ENCODE measurements around the gene ULK4.
A peak's percentile ranks its signal among the peaks of the same experiment; 100 is the strongest.
"Not testable (repeated sequence)": the region's sequence is repeated elsewhere in the genome, so short reads cannot be mapped to it uniquely, and the experiment has no call there.

Gene ULK4

DNA sequence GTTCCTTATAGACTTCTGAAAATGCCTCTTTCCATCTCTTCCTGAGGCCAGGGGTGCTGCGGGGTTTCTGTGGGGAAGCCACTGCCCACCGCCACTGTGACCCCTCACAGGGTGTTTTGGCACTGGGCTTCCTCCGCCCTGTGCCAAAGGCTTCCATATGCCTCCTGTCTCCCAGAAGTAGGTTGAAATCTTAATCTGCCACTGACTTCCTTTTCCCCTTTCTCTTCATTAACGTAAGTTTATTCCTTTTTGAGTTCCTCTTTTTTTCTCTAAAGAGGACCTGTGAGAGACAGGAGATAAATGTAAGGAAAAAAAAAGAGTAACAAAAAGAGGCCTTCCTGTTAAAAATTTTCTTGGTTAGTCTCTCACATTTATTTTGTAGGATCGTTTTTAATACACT, 542.1 kb downstream of the ULK4 start:
- no peak for DNase-seq

DNA sequence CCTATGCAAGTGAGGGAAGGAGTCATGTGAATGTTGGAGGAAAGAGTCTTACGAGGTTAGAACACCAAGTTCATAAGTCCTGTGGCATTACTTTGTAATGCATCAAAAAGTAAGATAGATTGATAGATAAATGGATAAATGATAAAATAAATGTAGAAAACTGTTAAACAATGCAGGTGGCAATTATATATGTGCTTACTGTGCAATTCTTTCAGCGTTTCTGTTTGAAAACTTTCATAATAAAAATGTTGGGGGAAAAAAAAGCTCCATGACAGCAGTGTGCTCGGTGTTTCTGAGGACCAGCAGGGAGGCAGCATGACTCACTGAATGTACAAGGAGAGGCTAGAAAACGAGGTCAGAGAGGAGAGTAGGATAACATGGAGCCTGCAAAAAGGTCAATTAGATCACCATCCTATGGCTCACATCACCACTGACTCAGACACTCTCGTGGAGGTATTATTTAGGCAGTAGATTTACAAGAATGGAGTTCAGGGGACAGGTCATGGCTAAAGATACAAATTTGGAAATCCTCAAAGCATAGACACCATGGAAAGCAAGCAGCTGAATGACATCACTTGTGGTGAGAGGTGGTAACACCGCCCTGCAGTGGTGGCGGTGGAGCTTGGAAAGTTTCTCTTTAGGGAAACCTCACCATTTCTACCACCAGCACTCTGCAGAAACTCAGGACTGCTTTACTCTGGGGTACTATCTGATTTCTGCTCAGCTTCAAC, 542.8 kb downstream of the ULK4 start:
- peak; percentile 73 for DNase-seq

DNA sequence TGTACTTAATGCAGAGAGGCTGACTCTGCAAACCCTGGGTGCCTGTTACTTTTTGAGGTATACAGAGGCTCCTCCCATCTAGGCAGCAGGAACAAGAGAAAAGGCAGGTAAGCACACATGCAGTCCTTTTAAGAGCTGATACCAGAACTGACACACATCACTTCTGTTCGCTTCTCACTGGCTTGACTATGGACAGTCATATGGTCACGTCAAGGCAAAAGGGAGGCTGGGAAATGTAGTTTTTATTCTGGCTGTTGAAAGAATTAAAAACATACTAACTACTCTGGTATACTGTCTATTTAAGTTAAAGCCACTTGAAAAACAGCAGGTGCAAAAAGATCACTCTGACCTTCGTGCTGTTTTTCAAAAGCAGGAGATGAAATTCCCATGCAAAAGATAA, 544.3 kb downstream of the ULK4 start:
- DNase-seq, result no peak

DNA sequence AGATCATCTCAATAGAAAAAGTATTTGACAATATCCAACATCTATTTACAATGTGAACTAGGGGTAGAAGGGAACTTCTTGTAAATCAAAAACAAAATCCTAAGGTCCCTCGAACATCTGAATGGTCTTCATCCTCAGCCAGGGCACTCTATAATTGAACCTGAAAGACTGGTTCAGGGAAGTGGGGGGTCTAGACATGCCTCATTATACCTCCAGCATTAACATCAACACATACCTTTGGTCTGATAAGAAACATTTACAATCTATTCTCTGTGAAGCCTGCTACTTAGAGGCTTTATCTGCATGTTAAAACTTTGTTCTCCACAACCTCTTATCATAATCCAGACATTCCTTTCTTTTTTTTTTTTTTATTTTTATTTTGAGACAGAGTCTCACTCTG, 550.8 kb downstream of the ULK4 start:
- no peak for DNase-seq

DNA sequence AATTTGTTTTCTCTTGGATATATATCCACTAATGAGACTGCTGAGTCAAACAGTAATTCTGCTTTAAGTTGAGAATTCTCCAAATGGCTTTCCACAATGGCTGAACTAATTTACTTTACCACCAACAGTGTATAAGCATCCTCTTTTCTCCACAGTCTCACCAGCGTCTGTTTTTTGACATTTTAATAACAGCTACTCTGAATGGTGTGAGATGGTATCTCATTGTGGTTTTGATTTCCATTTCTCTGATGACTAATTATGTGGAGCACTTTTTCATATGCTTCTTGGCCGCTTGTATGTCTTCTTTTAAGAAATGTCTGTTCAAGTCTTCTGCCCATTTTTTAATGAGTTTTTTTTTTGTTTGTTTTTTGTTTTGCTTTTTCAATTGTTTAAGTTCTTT, 556.4 kb downstream of the ULK4 start:
- peak; percentile 34 for DNase-seq

DNA sequence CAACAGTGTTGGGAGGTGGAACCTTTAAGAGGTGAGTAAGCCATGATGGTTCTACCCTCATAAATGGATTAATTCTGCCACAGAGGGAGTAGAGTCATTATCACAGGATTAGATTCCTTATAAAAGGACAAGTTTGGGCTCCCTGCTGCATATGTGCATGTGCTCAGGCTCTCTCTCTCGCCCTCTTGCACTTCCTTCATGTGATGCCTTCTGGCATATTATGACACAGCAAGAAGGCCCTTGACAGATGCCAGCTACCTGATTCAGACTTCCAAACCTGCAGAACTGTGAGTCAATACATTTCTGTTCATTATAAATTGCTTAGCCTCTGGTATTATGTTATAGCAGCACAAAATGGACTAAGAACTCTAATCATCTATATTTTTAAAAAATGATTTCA, 557.3 kb downstream of the ULK4 start:
- no peak for DNase-seq

DNA sequence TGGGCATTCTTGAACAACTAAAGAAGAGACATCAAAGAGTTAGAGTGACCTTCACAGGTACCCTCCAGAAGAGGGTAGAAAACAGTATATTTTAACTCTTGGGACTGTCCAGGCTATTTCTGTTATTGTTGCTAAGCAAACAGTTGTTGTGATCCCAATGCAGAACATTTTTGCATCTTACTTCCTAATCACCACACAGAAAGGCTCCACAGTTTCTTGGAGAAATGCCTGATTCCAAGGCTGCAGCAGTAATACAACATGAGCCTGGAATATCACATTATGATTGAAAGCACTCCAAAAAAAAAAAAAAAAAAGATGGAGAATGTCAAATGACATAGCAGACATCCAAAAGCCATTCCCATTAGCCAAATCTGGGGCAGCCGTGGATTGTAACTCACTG, 567.0 kb downstream of the ULK4 start:
- DNase-seq, result no peak

DNA sequence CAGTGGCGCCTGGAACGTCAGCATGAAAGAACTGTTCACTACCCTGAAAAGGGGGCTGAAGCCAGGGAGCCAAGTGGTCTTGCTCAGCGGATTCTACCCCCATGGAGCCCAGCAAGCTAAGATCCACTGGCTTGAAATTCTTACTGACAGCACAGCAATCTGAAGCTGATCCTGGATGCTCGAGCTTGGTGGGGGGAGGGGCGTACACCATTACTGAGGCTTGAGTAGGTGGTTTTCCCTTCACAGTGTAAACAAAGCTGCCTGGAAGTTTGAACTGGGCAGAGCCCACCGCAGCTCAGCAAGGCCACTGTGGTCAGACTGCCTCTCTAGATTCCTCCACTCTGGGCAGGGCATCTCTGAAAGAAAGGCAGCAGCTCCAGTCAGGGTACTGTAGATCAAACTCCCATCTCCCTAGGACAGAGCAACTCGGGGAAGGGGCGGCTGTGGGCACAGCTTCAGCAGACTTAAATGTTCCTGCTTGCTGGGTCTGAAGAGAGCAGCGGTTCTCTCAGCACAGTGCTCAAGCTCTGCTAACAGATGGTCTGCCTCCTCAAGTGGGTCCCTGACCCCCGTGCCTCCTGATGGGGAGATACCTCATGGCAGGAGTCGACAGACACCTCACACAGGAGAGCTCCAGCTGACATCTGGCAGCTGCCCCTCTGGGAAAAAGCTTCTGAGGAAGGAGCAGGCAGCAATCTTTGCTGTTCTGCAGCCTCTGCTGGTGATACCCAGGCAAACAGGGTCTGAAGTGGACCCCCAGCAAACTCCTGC, 591.0 kb downstream of the ULK4 start:
- not testable (repeated sequence) for DNase-seq

DNA sequence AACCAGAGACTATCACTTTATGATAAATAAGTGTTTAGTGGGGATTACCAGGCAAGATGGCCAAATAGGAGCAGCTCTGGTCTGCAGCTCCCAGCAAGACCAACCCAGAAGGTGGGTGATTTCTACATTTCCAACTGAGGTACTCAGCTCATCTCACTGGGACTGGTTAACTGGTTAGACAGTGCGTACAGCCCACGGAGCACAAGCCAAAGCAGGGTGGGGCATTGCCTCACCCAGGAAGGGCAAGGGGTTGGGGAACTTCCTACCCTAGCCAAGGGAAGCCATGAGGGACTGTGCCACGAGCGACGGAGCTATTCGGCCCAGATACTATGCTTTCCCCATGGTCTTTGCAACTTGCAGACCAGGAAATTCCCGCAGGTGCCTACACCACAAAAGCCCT, 591.6 kb downstream of the ULK4 start:
- no peak for DNase-seq

DNA sequence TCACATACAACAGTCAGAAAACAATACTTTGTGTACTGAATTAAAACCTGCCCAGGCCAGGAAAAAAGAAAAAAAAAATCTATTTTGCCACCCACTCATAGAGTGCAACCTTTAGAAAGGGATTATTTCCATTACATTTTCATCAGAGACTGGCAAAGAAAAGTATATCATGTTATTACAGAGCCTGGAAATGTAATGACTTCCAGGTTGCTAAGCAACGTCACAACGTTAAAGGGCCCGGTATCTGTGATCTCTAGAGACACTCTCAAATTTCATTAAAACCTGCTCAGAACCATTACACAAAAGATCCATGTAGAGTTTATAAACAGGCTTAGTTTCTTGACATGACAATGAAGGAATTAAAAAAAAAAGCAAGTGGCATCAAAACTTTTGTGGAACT, 592.1 kb downstream of the ULK4 start:
- DNase-seq, result no peak

DNA sequence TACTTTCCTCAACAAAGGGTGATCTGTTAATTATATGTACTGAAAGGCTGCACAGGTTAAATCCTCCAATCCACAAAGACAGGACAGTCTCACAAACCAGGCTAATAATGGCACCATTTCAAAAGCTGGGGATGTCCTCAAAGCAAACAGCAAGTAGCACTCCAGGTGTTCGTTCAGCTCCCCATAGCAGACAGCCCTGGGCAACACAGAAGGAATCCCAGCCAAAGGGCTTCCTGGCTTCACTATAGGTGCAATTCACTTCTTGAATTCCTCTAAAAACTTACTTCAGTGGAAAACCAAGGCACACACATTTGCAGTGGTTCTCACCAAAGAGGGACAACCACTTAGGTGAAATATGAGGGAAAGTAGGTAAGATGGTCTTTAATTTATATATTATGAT, 595.9 kb downstream of the ULK4 start:
- DNase-seq, result no peak

DNA sequence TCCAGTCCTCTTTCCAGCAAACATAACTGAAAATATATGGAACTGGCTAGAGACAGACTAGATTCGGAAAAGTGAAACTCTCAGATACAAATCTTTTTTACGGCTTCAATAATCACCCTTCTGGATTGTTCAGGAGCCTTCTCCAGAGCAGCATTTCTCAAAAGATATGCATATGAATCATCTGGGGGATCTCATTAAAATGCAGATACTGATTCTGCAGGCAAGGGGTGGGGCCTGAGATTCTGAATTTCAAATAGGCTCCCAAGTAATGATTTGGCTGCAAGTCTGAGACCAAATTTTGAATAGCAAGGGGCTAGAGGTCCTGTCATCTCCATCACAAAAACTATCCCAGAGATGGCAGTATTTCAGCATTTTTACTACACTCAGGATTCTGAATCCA, 597.2 kb downstream of the ULK4 start:
- DNase-seq, result no peak

DNA sequence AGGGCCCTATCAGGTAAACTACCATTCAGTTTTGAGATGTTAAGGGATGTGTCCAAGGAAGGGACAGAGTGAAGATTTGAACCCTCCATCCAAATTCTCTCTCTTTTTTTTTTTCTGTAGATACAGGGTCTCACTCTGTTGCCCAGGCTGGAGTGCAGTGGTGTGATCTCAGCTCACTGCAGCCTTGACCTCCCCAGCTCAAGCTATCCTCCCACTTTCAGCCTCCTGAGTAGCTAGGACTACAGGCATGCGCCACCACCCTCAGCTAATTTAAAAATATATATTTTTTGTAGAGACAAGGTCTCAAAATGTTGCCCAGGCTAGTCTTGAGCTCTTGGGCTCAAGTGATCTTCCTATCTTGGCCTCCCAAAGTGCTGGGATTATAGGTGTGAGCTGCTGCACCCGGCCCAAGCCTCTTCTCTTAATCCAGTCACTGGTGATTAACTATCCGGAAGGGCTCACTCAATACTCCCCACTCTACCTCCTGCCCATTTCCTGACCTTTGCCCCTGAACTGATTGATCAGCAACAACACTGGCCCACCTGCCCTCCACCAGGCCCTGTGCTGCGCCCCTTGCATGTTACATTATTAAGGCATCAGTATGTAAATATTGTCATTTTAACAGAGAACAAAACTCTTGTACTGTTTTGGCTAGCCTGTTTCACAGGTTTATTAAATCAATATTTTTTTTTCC, 597.9 kb downstream of the ULK4 start:
- DNase-seq, result no peak

DNA sequence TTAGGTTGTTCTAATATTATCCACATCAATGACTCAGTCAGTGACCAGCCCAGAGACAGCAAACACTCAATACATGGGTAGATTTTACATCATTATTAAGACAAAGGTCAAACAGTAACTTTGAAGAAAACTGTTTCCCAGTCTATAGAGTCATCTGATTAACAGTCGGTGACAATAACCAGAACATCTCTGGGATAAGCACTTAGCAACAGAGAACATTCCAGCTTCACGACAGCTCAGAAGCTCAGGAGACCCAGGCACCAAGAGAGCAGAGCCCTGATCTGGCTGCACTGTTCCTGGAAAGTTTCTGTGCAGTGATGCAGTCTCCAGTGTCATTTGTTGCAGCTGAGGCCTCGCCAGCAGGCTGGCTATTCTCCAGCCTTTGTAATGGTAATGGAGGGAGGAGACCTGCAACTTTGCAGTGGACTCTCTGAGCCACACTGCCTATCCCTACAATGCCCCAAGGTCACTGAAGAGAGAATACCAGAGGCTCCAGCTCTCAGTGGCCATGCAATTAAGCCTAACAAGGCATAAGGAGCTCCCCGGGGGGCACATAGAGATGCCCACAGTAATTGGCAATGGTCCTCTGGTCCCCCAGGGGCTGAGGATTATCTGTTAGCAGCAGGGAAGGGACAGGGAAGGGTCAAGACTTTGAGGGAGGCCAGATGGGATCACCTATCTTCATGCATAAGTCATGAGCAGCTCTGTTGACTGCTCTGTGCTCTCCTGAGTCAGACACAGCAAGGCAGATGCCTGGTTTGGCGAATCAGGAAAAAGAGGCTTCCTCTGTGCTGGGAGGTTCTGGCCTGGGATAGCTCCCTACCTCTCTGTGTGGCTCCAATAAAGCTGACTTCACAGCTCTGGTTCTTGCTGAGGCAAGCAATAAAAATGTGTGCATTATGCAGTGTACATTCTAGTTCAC, 599.0 kb downstream of the ULK4 start:
- DNase-seq, result no peak

DNA sequence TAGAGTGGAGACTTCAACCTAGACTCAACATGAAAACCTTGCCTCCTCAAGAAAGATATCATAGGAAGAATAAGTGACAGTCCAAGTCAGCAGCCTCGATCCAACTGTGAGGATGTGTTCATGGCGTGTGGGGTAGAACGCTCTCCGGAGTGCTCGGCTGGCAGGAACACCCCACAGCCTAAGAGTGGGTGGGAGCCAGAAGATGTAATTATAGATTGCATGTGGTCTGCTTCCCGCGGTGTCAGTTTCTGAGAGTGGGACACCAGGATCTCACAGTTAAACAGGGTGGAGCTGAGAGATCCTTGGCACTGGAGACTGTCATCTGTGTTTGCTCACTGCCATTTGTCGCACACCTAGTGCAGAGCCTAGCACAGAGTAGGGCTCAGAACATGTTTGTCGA, 604.6 kb downstream of the ULK4 start:
- DNase-seq, result no peak

DNA sequence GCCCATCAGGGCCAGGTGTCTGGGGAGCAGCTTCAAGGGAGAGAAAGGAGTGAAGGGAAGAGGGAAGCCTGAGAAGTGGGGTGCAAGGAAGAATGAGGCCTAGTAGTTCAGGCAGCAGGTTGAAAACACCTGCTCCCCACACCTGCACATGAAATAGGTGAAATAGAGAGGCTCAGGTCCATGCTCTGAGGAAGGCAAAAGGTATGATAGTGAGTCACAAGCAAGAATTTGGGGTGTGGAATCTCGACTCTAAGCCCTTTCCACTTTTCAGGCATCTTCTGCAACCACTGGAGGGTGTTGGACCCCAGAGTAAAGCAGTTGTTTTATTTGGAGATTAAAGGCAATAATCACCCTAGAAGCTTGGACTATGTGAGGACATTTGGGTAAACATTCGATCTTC, 605.1 kb downstream of the ULK4 start:
- DNase-seq, result no peak

DNA sequence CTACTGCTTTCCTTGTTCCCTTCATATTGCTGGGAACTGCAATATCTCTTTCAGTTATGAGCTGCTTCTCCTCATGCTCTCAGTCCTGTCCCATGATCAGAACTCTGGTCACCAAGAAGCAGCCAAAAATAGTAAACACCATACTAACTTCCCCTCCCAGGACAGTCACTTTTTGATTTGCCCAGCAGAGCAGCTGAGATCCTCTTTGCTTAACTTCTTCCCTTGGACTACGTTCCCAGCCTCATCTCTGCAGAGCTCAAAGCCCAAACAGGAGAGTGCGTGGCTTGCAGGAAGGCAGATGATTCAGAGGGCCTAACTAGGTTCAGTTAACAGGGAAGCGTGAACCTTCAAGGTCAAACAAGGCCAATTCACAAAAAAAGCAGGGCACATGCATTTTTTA, 609.4 kb downstream of the ULK4 start:
- DNase-seq, result no peak

DNA sequence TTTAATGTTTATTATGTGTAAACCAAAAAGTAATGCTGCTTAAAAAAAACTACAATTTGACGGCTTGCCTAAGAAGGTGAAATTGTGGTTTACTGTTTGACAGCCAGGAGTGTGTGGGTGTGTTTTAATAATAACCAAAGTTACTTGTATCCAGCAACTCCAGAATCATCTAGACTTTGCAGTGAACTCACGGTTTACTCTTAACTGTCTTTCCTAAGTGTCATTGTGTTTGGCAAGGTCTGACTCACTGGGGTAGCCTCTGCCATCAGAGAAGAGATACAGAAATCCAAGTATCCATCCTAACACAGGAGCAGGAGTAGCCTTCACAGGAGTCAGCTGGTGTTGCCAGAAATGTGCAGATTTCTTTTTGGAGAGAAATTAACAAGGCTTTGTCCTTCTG, 611.5 kb downstream of the ULK4 start:
- no peak for DNase-seq

DNA sequence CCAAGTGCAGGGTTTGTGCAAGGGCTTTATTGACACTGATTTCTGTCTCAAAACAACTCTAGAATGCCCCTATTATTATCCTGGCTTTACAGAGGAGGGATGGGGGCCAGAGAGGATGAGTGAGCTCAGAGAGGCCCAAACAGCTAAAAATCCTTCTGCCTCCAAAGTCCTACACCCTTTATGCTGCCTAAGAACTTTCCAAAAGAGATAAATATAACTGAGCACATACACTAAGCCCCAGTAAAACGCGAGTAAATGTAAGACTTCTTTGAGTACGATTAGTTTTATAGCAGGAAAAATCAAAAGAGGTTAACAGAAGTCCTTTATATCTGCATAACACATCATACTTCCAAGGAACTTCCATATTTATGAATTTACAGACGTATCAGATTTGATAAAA, 613.5 kb downstream of the ULK4 start:
- no peak for DNase-seq

DNA sequence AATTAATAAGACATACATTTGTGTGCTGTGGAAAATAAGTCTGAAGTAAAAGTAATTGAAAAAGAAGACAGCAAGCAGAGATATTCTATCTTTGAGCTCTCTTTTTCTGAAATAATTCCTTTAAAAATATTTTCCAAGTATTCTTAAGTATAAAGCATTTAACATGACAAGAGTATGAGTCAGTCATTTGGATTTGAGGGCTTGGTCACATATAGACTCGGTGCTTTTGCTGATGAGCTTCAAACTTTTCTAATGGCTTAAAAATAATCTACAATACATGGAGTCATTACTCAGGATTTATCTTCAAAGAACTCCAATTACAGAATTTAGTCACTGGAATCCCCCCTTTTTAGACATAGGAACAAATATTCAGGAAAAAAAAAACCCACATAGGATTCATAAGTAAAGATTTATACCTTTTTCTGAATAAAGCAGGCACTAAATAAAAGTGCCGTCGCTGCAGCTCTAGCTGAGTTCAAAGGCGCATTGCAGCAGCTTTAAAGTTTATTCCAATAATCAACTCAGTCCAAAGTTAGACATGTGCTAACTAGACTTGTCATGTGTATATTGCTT, 615.1 kb downstream of the ULK4 start:
- DNase-seq, result peak; percentile 10

DNA sequence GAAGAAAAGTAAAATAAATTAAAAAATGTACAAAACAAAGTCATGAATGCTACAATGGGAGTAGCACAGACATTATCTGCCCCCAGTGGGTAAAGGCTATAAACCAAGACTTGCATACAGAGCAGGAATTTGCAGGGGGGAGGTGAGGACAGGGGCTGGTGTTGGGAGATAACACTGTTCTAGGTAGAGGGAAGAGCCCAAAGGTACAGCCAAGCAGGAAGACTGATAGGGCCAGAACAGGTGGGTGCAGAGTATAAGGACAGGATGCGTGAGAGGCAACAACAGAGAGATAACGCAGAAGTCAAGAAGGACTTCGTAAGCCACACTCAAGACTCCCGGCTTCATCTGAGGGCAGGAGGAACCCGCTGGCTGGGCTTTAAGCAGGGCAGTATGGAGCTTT, 616.1 kb downstream of the ULK4 start:
- DNase-seq, result no peak

DNA sequence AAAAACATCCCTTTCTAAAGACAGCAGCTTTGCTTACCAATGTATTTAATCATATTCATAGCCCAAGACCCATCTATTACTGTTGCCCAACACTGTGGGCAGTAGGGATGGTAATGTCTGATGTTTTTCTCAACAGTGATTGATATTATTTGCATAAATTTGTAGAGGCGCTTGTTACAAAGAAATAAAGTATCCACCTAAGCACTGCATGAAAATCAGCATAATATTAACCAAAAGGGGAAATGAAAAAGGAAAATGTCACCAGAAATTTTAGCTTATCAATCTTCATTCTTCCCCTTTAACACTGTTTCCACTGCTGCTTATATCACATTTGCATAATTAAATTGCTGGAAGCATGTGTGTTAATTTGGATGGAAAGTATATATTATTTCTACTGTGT, 622.1 kb downstream of the ULK4 start:
- DNase-seq, result no peak

DNA sequence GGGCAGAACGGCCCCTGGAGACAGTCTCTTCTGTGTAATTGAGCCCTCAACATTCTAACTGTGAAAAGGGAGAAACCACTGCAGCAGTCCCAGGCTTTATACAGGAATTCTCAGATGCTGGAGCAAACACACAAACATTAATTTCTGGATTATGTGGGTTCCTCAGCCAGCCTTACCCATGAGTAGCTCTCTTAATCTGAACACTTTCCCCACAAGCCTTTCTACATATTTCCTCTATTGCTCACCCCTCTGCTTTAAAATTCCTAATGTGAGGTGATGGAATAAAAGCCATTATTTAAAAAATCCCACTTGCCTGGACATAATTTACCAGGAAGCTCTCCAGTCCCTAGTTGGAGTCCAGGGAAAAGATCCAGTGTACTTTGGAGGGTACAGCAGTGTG, 623.6 kb downstream of the ULK4 start:
- peak; percentile 45 for DNase-seq

Data from EL (cell line).